Activated CD4-positive, alpha-beta T cell treated with anti-CD3 and anti-CD28 coated beads, Interleukin-10, Interleukin-2, amounts not matched to agents 100 ng/mL and 50 ng/mL, durations not matched to agents 16 hours and 8 hours (primary cell): ENCODE data around the gene THTPA.
A peak's percentile ranks its signal among the peaks of the same experiment; 100 is the strongest.

Experiments
- DNase-seq: peaks from one replicate; pipeline ENCODE4 v3.0.0-alpha.2; 2020

Gene THTPA

DNA sequence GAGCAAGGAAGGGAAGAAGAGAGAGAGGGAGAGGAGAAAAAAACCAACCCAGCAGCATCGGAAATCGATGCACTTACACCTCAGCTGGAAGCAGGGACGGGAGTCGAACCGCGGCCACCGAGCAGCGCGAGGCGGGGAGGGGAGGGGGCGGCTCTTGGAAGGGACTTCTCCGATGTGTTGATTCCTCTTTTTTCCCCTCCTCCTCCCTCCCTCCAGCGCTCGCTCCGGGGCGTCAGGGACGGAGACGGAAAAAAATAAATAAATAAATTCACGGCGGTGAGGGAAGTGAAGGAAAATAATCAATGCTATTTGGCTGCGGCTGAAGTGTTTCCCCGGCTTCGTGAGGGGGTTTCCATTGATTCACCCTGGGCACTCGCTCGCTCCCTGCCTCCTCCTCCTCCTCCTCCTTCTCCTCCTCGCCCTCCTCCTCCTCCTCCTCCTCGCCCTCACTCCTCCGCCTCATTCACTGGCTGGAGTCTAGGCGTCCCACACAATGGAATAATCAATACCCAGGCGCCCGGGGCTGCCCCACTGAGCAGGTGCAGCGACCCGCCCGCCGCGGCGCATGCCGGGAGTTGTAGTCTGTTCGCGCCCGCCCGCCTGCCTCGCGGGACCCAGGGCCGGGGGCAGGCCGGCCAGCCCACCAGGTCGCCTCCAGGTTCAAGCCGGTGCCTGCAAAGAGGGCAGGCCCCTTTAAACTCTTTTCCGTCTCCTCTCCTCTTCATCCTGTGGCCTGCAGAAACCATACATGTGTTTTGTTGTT, 4.6 kb upstream of the THTPA start, which contains the start of gene ZFHX2:
TSS of gene ZFHX2 (minus strand) at position 500 of the 763 bp plus-strand sequence. CDS start 16,440 bp downstream, outside the sequence.
- DNase-seq, result peak; percentile 89

DNA sequence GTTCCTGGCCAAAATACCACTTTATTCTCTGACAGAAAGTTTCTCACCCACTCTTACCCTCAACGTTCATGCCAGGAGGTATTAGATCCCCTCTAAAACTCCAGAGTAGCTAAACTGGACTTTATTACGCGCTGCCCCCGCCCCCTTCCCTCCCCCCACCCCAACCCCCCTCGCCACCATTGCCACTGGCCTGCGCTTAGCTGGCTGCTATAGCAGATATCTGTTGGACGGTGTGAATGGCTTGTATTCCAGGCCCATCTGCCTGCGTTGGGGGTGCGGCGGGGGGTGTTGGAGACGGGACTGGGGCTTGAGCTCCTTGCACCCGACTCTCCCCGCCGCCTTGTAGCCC, 564 bp upstream of the THTPA start:
- DNase-seq, result no peak

GRCh38 chr14:23556700-23557440, 799 bp downstream of the THTPA start:
- DNase-seq, result no peak

GRCh38 chr14:23557521-23557920, 1.4 kb downstream of the THTPA start:
- DNase-seq, result no peak

GRCh38 chr14:23557946-23558345, 1.9 kb downstream of the THTPA start:
- no peak for DNase-seq

GRCh38 chr14:23558346-23559009, 2.4 kb downstream of the THTPA start:
- no peak for DNase-seq

DNA sequence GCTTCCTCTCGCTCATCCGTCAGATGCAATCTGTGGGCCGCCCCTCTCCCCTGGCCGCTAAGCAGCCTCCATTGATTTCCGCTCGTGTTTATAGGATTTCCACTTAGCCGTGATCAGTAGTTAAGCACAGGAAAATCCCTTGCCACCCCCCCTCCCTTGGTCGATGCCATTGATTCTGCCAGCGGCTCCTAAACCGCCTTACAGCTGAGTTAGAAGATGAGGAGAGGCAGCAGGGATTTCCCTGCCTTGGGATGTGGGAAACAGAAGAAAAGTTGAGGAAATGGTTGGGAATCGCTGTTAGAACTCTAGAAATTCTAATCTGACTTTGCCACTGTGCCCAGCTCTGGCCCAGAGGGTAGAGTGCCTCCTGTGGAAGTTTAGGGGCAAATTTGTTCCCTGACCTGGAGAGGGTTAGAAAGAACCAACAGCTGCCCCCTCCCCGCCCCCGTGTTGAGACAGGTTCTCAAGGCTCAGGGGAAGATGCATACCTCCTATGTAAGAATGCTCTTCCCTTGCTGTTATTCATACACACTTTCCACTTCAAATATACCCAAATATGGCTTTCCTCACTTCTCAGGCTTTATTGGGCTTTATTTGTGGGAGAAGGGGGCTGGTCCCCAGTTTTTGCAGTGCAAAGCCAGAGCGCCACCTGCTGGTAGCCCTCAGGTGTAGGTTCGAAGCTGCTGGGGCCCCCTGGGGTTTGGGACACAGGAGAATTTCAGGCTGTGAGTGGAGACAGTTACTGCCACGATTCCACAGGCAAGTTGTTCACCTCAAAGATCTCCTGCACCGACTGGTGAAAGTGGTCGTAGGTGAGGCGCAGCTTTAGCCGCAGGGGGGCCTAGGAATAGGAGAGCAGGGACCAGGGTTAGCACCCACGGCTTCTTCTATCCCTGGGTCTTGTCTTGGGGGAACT, 3.2 kb downstream of the THTPA start:
- peak; percentile 70 for DNase-seq

GRCh38 chr14:23559926-23560520, 4.0 kb downstream of the THTPA start:
- no peak for DNase-seq

DNA sequence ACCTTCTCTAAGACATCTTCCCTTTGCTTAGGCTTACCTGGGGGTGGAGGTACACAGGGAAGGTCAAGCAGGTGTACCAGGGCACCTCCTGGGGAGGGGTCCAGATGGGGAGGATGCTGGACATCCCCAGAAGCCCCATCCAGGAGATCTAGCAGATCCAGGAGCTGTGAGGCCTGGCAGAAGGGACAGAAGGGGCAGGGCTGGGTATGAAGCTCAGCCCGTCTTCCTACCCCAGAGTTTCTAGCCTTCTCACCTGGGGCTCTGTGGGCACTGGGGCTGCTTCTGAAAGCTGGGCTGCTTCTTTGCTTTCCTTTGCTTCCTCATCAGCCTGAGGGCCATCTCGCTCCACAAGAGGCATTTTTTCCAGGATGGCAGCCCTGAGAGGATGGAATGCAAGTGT, 5.2 kb downstream of the THTPA start:
- no peak for DNase-seq

DNA sequence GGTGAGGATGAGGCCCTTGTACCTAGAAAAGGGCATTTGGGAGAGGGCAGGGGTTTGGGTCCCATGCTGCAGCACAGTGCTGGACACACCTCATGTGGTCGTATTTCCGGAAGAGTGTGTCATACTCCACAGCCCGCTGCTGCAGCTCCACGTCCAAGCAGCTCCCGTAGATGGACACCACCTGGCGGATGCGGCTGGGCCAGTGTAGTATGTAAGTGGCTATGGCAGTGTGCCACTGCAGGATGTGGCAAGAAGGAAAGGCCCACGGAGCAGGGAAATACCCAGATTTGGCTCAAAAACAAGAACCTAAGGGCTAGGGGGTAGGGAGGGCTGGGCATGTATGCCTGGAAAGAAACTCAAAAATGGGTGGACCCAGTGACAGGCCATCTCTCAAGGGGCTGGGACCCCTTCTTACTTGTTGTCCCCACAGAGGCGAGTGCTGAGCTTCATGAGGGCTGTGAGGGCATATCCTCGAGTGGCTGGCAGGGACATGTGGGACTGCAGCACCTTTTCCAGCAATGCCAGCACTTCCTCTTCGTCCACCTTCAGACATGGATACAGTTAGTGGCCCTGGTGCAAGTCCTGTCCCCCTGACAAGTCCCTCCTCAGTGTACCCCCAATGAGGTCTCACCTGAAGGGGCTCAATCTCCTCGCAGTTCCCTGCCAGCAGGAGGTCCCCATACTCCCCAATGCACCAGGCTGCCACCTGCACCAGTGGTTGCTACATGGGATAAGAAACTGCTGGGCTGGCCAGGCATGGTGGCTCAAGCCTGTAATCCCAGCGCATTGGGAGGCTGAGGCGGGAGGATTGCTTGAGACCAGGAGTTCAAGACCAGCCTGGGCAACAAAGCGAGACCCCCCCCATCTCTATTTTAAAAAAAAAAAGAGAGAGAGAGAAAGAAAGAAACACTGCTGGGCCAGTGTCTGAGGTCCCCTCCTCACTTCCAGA, 6.1 kb downstream of the THTPA start:
- no peak for DNase-seq

DNA sequence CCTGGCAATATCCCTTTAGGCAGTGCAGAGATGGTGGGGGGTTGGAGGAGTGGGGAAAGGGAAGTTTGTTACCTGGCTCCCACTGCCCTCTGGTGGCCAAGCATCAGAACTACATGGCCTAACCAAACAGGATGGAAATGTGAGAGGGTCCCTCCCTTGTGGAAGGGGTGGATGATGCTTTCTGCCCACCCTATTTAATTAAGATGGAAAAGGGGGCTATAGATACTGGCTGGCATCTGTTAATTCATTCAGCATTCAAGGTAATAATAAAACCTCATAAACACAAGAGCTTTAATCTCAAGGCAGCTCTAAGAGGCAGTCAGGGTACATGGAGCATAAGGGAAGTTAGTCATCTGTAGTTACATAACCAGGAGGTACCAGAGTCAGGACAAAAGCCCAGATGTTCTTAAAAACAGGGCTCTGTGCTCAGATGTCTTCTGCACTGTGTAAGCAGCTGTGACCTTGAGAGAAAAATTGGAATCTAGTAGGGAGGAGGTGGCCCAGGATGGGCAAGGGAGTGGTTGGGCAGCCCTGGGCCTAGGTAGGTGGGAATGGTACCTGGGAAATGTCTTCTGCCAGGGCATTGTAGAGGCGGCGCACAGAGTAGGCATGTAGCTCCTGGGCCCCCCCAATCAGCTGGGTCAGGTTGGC, 6.9 kb downstream of the THTPA start:
- peak; percentile 65 for DNase-seq

DNA sequence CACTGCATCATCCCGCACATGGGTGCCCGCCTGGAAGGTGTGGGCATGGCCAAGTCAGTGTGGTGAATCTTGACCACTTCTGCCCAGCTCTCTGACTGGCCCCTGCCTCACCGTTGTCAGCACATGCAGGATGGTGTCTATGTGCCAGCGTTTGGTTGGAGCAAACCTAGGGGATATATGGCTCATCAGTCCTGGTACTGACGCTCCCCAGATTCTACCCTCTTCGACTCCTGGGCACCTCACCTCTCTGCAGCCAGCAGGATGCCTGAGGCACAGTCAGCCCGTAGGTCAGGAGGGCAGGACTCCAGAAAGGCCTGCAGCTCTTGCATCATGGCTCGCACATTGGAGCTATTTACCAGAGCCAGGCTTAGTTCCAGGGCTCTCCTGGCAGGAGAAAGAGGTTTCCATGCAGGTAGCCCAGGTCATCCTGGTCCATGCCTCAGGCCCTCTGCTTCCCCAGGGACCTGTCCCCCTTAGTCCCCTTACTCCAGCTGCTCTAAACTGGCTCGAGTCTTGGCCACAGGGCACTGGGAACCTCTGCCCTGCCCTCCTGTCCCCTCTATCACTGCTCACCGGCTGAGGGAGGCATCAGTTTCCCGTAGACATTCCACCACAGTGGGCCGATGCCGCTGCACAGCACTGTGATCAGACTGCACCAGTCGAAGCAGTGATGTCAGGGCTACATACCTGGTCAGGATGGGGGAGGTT, 7.6 kb downstream of the THTPA start:
- DNase-seq, result no peak

DNA sequence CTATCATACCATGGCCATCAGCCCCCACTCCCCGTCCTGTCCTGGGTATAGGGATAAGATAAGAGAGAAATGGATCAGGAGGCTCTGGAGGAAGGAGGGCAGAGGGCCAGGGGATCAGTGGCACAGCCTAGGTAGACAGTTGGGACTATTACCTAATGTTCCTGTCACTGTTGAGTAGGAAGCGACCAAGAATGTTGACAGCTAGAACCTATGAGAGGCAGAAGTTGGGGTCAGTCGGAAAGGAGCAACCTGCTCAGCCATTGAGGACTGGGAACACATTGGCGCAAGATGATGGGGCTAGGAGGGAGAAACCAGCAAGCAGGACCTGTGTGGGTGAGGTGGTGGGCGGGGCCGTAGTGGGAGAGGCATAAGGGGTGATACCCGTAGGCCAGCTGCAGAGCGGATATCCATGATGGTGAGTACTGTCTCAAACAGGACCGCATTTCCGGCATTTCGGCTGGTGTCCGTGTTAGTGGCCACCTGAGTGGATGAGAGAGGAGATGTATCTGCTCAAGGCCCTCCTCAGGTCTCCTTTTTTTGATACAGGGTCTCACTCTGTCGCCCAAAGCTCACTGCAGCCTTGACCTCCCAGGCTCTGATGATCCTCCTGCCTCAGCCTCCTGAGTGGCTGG, 8.2 kb downstream of the THTPA start:
- DNase-seq, result no peak

DNA sequence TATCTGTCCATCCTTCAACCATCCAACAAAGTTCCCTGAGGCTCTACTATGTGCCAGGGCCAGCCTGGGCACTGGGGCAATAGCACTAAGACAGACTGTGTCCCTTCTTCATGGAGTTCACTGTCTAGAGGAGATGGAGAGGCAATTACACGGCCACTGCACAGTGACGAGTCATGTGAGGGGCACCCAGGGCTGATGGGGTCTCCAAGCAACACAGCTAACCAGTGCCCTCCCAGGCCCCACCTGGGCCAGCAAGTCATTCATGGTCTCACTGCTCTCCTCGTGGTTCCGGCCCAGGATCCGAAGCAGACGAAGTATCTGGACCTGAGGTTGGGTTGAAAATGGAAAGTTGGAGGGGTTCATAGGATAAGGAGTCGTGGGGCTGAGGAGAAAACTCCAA, 8.8 kb downstream of the THTPA start:
- no peak for DNase-seq

GRCh38 chr14:23565626-23566025, 9.6 kb downstream of the THTPA start:
- no peak for DNase-seq

- DNase-seq, result no peak
Observed at GRCh38 chr14:23566112-23566777, 10.2 kb downstream of the THTPA start.

DNA sequence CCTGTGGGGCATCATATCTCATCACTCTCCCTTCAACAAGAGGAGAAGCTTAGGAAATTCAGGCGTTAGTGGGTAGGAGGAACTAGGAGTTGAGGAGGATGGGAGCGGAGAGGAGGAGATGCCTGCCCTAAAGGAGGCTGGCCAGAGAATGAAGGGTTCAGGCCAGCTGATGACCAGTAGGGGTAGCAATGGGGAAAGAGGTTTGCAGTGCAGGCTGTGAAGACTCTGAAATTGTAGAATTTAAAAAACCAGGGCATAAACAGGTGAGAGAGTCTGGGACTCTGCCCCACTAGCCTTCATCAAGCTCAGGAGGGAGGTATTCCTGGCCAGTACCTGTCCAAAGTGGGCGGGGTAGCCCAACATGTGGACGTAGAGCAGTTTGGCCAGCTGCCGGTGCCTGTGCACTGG, 10.7 kb downstream of the THTPA start:
- no peak for DNase-seq

DNA sequence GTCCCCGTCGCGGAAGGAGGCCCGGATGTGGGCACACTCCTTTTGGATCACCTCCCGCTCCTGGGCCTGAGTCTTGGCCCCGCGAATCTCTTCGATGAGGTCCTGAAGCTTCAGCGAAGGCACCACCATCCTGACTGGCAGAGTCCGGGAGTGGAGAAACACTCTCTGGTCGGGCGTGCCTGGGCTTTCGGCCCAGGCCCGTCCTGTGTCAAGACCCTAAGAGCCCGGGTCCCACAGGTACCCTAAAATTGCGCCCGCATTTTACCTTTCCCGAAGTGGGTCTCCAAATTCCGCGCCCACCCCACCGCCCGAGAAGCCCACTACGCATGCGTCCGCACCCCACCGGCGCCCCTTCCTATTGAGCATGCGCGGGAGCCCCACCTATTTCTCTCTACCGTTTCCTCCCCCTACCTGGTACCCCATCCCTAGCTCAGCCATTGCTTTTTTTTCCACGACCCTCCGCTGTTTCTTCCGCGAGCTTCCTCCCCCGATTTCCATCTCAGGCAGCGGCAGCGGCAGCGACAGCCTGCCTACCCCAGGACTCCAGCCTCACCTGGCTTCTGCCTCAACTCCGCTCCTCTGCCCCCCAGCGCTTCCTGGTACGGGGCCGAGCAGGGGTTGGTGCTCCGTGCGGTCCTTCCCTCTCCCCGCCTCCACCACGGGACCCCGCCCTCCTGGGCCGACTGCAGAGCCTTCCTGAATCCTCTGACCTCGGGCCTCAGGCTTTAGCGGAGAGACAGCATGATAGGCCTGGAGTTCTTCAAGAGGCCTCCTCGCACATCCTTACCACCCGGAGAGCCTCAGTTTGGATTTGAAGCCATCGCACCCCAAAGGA, 11.3 kb downstream of the THTPA start, which contains the start of gene AP1G2:
TSS of gene AP1G2 (minus strand) at position 606 of the 835 bp plus-strand sequence. CDS start at position 129, 477 bp downstream.
- DNase-seq, result peak; percentile 95
